Uterus (tissue), 2 donors: ENCODE measurements around the gene RPL41.

ENCODE experiments used
- CTCF ChIP-seq, 4 experiments: fragments of 200-600 bp in 2 of 4; fragments of 450-650 bp in 2 of 4; sonication (generic) in 2 of 4; IDR thresholded peaks; one replicate each; pipeline ENCODE4 v1.5.1; 2016 to 2019; ENCODE audit warnings: antibody characterized with exemption in 4 of 4, mild to moderate bottlenecking in 2 of 4, moderate library complexity in 1 of 4
- POLR2A ChIP-seq, 2 donors: fragments of 450-650 bp; IDR thresholded peaks; one replicate each; pipeline ENCODE4 v1.6.1; 2016; ENCODE audit warnings: antibody characterized with exemption in 2 of 2, mild to moderate bottlenecking in 1 of 2, moderate library complexity in 1 of 2

GRCh38 chr12:56078931-56079722, 37.3 kb upstream of the RPL41 start:
- TF ChIP-seq CTCF (IDR thresholded peaks at IDR 0.05) (peak; percentile 66 to 79 (median 71)), POLR2A (IDR thresholded peaks at IDR 0.05) (no peak)
